T follicular helper cell (primary cell): ENCODE data around the gene GGCX.
"Not testable (repeated sequence)": the region's sequence is repeated elsewhere in the genome, so short reads cannot be mapped to it uniquely, and the experiment has no call there.

Experiments
- DNase-seq: peaks from one replicate; pipeline ENCODE4 v3.0.0-alpha.2; 2020; ENCODE audit warnings: low read depth
- total RNA-seq, 2 experiments: gene quantifications; one replicate each; lab custom pipeline; 2026; lab: John Stamatoyannopoulos, UW

Gene GGCX
- total RNA-seq: 35.7 to 43.2 reads per million in 2 experiments

DNA sequence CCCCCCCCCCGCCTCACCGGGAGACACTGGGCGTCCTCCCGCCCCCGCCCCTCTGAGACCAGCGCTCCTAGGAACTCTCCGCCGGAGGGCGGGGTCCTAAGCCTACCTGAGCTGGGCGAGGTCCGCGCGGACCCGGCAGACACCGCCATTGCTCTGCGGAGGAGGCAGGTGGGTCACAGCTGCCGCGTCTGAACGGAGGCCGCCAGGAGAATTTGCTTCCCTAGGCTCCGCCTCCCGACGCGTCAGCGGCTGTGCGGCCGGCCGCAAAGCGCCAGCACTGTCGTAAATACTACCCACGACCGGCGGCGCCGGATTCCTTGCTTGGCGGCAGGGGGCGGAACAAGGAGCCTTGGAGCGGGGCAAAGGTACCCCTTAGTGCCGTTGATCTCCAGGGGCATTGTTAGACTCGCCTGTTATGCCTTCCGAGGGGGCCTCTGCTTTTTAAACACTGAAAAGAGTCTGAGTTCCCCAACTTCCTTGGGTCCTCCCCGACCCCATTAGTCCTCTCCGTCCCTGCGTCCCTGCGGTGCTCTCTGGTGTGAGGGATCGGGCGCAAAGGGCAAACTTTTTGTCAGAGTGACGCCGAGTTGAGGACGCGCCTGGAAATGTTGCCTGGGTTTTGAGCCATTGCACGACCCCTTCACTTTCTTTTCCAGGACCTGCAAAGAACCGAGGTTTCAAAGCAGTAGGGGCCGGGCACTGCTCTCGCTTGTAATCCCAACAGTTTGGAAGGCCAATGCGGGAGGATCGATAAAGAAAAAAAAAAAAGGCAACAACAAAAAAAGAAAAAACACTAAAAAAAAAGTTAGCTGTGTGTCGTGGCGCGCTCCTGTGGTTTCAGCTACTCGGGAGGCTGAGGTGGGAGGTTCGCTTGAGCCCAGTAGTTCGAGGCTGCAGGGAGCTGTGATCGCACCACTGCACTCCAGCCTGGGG lies at the start of gene GGCX:
Gene GGCX (minus strand): TSS at position 214 of the 933 bp plus-strand sequence. CDS start 65 bp downstream, at position 149.
- DNase-seq: peak; percentile 92

DNA sequence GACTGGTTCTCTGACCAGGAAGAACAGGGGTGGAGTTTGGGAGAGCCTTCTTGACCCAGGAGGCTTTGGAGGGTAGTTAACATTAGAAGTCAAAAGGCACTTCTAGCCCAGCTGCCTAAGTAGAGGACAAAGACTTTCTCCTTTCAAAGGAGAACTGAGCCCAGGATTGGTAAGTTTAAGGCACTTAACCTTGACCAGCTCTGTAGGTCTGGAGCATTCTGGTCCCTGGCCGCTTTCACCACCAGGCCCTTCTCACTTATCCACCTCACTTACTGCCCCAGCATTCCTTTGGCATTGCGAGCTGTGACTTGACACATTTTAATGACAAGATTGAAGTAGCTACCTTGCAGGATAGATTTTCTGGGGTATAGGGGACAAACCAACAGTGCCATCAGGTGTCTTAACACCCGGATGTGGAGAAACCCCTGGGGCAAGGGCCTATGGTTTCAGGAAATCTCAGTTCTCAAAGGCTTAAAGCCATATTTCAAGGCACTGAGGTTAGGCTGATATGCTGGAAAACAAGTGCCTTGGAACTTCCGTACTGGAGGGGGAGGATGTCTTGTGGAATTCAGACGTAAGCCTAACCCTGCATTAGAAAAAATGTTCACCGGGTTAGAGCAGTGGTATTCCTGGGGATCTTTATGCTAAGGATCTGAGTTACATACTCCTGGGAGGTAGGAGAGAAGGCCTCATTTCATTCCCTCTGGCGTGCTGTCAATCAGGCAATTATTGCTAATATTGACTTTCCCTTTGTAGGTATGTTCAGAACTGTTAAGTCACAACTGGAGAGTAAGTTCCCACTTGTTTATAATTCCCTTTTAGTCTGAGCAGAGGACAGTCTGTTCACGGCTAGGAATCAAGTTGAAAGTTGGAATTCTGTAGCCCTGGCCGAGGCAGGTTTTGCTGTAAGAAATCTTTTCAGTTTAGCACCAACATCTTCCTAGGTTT lies 46.2 kb upstream of the GGCX start:
- DNase-seq: no peak

DNA sequence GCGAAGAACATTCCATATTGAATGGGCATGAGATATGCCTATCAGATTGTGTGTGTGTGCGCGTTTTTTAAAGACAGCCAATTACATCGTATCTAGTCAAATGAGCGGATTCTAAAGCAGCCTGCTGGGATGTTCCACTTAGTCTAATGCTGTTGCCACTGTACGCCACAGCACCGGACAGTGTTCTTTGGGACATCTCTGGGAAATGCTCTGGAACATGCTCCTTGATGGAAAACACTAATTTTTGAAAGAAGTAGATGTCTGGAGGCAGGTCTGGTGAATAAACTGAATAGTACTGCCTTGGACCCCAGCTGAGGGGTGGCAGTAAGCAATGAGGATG lies 44.8 kb upstream of the GGCX start:
- DNase-seq: no peak

DNA sequence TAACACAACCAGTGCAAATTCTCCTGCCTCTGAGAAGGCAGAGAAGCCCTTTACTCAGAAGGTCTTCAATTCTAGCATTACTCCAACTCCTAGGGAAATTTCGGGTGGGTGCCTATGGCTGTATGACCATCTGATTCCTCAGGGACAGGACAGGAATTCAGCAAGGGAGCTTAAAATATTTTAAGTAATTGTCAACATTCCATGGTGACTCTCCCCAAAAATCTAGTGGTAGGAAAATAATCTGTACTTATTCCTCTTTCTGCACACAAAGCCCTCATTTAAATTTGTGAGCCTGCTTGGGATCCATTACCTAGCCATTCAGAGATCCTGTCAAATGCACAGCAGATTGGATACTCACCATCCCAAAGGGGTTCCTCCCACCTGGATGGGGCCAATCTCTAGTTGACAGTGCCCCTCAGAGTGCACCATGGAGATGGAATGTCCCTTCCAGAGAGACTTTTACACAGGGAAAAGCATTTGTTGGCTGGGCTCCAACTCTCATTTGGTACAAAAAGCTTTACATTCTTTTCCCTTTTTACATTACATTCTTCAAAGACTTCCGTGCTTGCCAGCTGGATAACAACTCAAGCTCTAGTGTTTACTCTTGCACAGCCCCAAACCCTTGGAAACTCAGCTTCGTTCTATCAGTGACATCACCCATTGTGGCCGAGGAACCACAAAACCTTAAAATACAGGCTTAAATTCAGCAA lies 44.3 kb upstream of the GGCX start:
- DNase-seq: no peak

DNA sequence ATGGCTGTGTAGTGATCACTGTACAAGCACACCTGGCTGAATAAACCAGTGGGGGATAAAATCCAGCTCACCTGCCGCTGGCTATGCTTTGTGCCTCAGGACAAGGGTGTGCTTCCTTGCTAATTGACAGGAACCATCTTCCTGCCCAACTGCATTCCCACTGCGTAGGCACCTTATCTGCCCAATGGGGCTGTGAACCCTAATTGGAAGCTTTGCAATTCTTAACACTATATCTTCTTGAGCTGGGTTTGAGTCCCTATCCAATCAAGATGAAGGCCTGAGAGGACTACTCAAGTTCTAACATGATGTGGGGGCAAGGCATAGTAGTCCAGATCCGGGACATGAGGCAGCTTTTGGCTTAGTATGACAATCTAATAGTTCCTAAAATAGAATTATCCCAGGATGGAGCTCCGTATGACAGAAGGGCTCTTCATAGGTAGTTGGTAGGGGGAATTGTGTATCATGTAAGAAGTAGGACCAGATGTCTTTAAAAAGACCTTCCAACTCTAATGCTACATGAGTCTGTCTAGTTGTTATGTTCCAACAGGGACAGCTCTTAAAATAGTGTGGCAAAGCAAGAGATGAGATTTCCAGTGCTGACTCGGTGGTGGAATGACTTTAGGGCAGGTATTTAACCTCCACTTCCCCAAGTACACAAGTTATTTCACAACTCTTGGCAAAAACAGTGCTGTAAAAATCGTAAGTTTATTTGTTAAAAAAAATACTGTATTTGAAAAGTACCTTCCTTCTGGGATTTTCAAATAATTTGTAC lies 43.5 kb upstream of the GGCX start:
- no peak for DNase-seq

DNA sequence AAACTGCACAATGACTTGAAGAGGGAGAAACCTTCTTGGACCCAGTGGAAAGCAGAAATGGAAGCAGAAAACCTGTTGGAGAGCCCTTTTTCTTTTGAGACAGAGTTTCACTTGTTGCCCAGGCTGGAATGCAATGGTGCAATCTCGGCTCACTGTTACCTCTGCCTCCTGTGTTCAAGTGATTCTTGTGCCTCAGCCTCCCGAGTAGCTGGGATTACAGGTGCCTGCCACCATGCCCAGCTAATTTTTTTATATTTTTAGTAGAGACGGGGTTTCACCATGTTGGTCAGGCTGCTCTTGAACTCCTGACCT lies 42.8 kb upstream of the GGCX start:
- DNase-seq: not testable (repeated sequence)

DNA sequence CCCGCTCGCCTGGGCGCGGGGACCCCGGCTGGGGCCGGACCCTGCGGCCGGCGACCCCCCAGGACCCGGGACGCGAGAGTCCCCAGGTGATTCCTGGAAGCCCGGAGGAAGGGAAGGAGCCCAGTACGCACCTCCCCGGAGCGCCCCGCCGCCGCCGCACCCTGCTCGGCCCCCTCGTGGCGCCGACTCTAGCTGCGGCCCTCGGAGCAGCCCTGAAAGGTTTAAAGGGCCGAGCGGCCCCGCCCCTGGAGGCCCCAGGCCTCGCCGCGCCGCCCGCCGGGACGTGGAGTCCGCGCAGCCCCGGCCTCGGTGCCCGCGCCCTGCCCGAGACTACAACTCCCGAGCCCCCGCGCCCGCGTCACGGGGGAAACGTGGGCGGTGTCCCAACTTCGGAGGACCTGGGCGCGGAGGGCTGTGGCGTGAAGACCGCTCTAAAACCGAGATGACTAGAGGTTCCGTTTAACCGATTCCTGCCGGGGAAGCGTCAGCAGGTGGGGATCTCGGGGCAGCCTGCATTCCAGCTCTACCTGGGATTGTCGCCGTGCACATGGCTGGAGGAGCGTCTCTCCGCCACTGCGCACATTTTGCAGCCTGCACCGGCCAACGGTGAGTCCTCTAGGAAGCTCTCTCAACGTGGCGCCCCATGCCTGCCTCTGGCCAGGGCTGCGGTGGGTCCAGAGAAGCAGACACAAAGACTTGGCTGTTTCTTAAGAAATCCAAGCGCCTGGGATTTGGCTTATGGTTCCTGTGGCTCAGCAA lies 41.4 kb upstream of the GGCX start, which contains the start of gene TMEM150A:
Gene TMEM150A (minus strand): TSS at position 223 of the 759 bp plus-strand sequence. CDS start 750 bp downstream, outside the sequence.
- DNase-seq: peak; percentile 69

DNA sequence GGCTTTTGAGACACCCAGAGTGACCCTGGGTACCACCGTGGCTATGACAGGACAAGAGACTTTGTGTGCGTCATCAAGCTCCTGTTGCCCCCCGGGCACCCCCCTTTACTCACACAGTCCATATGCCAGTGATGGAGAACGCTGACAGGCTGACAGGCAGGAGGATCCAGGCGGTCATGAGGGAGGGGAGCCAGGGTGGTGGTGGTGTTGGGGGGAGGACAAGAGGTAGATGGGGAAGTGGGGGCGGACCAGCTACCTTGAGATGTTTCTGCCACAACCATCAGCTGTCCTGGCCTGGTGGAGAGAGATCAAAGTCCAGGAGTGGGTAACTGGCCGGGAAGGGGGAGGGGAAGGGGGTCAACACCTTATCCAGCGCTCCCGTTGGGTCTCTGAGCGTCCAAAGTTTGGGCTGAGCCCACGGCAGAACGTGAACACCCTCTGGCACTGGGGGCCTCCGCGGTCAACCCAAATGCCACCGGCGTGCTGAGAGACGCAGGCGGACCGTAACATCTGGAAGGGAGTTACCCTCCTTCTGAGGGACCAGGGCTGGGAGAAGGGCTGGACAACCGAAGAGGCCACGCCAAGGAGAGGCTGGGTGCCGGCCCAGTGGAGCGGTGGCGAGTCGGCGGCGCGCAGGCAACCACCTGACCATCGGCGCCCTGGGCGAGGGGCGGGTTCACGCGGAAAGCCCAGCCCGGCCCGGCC lies 40.6 kb upstream of the GGCX start:
- no peak for DNase-seq

DNA sequence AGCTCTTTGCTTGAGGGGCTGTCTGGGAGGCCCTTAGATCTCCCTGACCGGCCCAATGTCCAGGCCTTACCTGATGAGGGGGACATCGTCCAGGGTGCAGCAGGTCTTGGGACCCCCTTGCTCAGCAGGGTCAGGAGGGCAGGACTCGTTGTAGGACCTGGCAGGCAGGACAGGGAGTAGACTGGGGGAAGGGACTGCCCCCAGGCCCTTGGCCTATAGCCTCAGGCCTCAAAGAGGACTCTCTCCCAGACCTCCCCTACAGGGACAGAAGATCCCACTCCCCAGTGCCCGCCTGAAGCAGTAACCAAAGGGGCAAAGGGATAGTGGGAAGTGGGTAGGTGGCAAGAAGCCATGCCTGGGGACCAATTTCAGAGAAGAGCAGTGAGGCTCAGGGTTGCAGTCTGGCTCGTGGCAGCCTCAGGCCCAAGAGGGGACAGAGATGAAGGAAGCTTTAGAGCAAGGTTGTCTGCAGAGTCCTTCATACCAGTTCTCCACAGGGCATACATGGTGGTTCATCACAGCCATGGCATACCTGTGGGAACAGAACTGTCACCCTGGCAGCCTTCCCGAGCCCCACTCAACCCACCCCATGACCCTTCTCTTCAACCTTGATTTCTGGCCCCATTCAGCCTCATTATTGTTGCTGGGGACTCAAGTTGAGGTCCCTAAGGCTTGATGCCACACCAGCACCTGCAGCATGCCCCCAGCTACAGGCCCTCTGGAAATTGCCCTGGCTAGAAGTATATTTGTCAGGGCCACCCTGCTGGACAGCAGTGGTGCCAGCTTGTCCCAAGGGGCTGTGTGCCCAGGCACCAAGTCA lies 39.9 kb upstream of the GGCX start:
- no peak for DNase-seq

DNA sequence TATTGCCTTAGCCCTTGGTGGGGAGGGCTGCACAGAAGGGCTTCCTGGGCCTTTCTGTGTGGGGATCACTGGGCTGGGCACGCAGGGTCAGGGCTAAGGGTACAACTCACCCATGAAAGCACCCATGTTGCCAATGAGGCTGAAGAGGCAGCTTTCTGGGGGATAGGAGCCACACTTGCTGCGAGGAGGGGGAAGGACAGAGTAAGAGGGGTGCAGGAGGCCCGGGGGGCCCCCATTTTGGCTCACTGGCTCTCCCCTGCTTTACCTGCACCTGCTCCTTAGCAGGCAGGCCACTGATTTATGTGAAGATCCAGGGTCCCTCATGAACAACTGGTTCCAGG lies 38.9 kb upstream of the GGCX start:
- DNase-seq: no peak

DNA sequence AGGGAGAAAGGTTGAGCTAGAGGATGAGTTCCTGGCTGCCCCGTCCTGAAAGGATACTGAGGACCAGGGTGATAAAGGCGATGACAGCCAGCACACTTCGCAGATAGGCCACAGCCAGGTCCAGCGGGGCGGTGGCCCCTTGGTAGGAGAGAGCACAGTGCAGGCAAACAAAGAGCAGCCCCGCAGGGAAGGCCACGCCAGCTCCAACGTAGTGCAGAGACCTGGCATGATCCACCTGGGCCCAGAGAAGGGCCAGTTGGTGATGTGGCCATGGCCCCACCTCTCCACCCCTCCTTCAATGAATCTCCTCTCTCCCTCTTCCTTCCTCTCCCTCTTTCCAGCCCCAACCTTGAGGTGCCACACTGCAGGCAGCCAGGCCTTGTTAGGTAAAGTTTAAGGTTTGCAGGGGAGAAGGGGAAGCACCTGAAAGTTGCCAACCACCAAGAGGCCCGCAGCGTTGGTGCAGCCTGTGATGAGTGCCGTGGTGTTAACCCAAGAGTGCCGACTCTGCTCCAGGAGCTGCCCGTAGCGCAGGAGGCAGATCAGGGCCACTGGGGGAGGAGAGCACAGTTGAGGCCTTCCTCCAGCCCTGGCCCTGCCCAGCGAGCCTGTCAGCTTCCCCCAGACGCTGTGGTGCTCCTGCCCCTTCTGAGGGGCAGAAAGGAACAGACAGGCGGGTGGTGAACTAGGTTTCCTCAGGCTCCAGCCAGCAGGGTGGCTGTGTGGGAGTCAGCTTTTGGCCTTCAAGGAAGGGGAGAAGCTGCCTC lies 38.4 kb upstream of the GGCX start:
- DNase-seq: no peak

DNA sequence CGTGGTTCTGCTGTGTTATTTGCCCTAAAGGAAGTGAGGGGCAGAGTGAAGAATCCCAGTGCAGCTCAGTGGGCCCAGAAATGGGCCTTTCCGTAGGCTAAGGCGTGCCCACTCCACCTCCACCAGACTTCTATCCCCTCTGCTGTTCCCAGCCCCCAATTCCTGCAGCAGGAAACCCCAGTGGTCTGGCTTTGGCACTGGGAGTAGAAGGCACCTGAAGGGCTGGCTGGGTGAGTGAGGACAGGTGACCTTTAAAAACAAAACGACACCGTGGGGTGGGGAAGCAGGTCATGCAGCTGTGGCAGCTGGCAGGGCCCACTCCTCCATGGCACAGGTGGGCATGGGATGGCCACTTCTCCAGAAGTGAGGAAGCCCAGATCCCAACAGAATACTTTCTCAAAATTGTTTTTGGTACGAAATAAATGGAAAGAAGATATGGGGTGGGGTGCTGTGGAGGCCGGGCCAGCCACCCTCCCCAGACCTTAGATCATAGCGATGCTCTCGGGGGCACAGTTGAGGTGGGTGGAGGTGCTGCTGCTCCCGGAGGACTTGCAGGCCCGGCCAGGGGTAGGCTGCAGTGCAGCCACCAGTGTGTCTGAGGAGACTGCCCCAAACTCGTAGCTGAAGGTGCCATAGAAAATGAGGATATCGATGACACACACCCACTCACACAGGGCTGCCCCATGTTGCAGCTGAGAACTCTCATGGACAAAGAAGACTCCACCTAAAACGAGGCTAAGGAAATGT lies 37.5 kb upstream of the GGCX start:
- DNase-seq: no peak

DNA sequence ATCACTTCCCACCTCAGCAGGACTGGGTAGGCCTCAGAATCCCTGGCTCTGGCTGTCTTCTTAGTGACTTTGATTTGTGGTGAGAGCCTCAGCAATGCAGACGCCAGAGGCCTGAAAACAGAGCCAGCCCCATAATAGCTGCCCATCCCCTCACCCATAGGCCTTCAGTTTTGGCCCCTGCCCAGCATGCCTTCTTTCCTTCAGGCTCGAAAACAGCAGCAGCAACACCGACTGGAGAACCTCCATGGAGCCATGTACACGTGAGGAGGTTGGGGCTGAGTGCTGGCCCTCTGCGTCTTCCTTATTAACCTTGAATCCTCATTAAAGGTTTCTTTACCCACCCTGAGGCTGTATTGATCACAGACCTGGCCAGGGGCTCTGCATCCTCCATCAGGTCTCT lies 35.9 kb upstream of the GGCX start:
- no peak for DNase-seq

DNA sequence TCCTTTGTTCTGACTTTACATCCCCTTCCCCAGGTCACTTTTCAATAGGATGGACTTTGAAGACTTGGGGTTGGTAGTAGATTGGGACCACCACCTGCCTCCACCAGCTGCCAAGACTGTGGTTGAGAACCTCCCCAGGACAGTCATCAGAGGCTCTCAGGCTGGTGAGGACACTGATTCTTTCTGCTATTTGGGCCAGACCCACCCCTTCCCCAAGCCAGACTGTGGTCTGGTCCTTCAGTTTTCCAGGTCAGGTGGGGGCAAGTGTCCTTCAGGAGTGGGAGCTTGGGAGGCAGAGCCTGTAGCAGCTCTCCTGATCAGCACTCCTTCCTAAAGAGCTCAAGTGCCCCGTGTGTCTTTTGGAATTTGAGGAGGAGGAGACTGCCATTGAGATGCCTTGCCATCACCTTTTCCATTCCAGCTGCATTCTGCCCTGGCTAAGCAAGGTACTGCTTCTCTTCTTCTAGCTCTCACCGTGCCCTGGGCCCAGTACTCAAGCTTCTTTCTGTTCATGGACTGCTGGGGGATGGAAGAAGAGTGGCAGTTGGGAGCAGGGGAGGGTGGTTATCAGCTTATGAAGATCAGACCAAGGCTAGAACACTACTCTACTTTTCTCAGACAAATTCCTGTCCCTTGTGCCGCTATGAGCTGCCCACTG lies 35.3 kb upstream of the GGCX start:
- no peak for DNase-seq

DNA sequence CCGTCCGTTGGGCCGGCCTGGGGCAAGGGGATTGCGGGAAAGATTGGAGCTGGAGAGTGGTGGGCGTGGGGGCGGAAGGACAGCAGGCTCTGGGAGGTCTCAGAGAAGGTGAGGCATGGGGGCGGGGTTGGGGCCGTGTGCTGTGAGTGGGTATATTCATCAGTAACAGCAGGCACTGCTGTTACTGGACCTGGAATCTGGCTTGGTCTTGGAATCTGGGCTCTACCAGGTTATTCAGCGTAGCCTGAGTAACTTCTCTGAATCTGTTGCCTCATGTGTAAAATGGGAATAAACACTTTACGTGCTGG lies 34.7 kb upstream of the GGCX start:
- no peak for DNase-seq

DNA sequence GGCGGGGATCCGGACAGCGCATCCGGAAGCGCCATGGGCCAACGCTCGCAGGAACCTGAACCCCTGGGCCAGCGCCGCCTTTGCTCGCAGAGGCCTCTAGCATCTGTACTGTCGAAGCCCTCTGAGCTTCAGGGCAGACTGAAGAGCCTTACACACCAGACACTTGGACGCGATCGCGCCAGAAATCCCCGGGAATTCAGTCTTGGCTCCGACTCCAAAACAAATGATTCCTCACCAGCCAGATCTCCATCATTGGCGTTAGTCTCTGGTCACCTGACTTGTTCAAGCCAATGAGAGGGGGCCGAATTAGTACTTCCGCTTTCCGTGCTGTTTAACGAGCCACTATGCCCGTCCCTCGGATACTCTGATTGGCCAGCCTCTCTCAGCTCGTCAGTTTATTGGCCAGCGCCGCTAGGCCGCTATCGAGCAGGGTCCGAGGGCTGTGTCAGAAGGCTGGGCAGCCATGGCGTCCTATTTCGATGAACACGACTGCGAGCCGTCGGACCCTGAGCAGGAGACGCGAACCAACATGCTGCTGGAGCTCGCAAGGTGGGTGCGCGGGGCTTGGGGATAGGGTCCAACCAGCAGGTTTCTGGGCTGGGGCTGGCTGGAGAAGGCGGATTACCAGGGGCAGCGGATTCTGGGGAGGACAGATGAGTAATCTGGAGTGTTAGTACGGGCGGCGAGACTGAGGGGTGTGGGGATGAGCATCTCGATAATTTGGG lies 34.2 kb upstream of the GGCX start, which contains the start of gene RNF181:
Gene RNF181 (plus strand): TSS at position 445 of the 725 bp plus-strand sequence. CDS start 19 bp downstream, at position 464.
- peak; percentile 87 for DNase-seq
